ENCODE data around the gene TBC1D4.

DNA sequence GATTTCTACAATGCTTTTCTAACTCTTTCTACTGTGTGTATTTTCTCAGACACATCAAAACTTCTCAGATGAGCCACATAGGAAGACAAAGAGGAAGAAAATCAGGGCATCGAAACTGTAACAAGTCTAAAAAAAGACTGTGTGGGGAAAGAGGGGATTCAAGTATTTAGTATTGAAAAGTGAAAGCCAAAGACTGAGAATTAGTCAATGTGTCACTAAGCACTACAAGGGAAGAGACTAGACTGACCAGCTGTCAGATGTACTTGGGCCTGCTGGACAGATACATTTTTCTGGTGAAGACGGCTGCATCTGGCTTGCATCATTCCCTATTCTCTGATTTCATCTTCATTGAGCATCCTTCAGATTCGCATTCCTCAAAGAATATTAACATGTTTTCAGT is 30.3 kb upstream of the TBC1D4 start:
- TF ChIP-seq, protein P1, sequence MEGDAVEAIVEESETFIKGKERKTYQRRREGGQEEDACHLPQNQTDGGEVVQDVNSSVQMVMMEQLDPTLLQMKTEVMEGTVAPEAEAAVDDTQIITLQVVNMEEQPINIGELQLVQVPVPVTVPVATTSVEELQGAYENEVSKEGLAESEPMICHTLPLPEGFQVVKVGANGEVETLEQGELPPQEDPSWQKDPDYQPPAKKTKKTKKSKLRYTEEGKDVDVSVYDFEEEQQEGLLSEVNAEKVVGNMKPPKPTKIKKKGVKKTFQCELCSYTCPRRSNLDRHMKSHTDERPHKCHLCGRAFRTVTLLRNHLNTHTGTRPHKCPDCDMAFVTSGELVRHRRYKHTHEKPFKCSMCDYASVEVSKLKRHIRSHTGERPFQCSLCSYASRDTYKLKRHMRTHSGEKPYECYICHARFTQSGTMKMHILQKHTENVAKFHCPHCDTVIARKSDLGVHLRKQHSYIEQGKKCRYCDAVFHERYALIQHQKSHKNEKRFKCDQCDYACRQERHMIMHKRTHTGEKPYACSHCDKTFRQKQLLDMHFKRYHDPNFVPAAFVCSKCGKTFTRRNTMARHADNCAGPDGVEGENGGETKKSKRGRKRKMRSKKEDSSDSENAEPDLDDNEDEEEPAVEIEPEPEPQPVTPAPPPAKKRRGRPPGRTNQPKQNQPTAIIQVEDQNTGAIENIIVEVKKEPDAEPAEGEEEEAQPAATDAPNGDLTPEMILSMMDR (IDR thresholded peaks at IDR 0.05): no peak
- no peak for TF ChIP-seq ZFX (IDR thresholded peaks at IDR 0.05; ENCODE audit: borderline replicate concordance)

Measured in 22Rv1 (cell line).